NCI-H146 (cell line): ENCODE measurements around the gene FRZB.
A peak's percentile ranks its signal among the peaks of the same experiment; 100 is the strongest.
"Not testable (repeated sequence)": the region's sequence is repeated elsewhere in the genome, so short reads cannot be mapped to it uniquely, and the experiment has no call there.

Experiments
- DNase-seq: peaks from one replicate; lab custom pipeline; 2025; lab: John Stamatoyannopoulos, UW

Gene FRZB

DNA sequence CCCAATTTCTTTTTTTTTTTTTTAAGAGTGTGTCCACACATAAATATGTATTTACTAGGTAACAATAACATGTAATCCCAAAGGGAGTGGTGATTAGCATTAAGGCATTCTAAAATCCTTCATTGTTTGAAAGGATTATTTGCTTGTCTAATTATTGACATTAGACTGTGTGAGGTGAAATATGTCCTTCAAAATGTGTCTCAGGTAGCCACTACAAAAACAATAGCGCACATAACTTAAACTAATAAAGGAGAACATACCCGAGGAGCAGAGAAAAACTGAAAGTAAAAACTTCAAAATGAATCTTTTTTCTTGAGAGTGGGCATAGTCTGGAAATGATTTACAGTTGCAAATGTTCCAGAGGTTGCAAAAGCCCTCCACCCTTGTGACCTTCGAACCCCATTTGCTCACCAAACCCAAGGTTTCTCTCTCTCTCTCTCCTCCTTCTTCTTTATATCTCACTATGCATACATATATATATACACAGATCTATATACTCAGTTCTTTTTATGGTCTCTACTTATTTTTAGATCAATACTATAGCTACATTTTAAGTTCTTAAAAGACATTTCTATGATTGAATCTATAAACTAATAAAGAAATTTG lies 24.4 kb upstream of the FRZB start:
- DNase-seq, result no peak

GRCh38 chr2:182890305-182890704 lies 23.9 kb upstream of the FRZB start:
- DNase-seq, result no peak

DNA sequence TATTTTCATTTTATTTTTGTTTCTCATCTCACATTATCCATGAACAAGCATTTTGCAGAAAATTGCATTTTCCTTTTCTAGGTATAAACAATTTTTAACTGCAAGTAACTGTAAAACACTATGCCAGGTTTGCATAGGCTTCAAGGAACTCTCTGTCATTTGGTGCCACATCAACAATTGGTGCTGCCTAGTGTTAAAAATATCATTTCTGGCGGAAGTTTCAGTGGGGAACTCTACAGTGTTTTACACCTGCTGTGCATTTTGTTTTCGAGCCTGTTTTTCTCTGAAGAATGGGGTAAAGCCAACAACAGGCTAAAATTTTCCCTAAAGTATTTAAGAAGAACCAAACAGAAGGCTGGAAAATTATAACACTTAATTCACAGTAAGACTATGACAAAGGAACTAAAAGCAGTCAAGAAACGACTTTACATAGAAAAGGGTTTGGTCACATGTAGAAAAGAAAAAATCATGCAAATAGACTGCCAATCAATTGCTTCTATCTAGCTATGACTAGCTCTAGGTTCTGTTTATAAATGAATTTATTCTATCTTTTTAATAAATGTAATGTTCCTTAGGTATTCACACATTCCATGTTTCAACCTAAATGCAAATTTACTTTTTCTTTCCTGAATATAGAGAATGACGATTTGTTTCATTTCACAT lies 21.4 kb upstream of the FRZB start:
- no peak for DNase-seq

DNA sequence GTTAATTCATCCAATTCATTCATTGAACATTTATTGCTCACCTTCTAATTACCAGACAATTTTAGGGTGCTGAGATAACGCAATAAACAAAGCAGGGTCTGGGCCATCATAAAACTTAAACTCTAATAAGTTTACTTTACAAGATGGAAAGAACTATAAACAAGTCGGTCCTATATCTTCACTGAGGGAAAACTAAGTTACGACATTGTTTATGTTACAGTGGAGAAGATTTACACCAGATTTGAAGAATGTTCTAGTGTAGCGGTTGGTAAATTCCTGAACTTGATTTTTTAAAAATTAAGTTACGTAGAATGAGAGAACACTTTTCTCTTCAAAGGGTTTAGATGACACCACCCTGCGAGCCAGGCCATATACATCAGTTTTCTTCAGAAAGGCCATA lies 20.7 kb upstream of the FRZB start:
- DNase-seq, result no peak

GRCh38 chr2:182885771-182886170 lies 19.3 kb upstream of the FRZB start:
- DNase-seq, result no peak

GRCh38 chr2:182883451-182883850 lies 17.0 kb upstream of the FRZB start:
- no peak for DNase-seq

DNA sequence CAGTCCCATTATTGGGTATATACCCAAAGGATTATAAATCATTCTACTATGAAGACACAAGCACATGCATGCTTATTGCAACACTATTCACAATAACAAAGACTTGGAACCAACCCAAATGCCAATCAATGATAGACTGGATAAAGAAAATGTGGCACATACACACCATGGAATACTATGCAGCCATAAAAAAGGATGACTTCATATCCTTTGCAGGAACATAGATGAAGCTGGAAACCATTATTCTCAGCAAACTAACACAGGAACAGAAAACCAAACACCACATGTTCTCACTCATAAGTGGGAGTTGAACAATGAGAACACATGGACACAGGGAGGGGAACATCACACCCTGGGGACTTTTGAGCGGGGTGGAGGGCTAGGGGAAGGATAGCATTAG lies 13.7 kb upstream of the FRZB start:
- DNase-seq, result not testable (repeated sequence)

- not testable (repeated sequence) for DNase-seq
Measured at GRCh38 chr2:182876653-182877052, 10.2 kb upstream of the FRZB start.

- DNase-seq, result peak; percentile 45
Measured at GRCh38 chr2:182870227-182870626, 3.8 kb upstream of the FRZB start.

DNA sequence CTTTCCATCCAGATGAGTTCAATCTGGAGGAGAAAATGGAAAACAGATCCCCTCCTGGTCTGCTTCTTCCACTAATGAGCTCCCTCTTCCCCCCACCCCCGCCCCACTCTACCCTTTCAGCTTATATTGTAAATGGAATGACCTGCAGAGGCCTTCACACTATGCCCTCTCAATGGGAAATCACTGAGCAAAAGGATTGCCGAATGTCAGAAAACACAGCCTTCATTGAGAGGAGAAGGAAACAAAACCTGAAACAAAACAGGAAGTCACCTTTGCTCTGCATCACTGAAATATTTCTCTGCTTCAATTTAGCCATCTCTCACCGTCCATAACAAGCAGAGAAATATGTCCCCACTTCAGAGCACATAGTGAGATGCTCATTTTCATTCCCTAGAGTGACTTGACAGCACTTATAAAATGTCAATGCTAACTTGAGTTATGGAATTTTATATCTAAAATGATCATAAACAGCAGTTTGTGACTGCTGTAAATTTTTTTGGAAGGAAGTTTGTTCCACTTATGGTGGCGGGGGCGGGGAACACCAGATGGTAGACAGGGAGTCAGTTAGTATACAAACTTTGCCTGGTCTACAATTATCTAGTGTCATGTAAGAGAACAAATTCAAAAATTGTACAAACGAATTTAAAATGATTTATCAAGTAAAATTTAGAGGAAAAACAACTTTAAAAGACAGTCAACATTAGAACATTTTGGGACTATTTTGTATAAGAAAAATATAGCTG lies 1.8 kb upstream of the FRZB start:
- DNase-seq, result no peak

DNA sequence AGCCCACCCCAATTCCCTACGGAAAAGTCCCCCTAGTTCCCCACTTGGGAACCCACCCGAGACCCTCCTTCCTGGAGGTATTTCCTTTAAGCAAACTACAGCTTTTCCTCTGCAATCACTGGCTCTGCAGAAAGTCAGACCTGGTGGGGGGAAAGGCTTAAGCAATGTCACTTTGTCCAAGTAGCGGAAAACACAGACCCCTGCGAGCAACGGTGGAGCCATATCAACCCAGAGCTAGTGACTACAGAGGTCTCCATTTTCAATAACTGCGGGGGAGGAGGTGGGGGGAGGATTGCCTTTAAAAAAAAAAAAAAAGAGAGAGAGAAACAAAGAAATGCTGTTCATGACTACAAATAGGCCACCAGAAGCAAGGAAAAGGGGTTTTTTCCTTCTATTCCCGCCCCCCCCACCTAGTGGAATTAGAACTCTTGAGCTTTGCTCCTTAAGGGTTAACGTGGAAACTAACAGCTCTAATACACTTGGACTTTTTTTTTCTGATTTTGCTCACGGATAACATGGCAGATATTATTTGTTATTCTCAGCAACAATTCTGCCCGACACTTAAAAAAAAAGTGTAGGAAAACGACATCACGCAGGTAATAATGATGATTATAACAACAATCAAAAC lies 1.1 kb upstream of the FRZB start:
- peak; percentile 20 for DNase-seq

GRCh38 chr2:182866095-182866460 lies 359 bp downstream of the FRZB start:
- peak; percentile 49 for DNase-seq

DNA sequence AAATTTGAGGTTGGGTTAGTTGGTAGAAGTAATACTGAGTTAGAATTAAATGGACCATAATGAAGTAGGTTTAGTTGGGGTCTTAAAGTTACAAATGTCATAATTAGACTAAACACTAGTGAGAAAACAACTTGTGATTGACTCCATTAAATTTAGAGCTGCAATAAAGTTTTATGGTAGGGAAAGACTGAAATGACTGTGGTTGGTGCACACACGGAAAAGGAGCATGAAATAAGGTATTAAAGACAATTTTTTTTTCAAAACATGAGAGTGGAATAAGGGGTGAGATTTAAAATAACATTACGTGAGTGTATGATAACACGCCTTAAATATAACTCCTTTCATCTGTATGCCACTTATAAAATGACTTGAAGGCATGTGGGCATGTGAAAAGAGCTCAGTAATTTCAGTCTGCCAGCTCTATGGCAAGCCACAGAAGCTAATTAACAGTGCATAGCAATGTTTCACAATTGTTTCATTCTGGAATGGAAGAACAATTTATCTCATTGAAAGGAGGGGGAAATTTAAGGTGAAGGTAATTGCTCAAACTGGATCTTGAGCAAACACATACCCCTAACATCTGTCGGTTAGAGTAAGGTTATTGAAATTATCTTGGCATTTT lies 1.4 kb downstream of the FRZB start:
- no peak for DNase-seq

DNA sequence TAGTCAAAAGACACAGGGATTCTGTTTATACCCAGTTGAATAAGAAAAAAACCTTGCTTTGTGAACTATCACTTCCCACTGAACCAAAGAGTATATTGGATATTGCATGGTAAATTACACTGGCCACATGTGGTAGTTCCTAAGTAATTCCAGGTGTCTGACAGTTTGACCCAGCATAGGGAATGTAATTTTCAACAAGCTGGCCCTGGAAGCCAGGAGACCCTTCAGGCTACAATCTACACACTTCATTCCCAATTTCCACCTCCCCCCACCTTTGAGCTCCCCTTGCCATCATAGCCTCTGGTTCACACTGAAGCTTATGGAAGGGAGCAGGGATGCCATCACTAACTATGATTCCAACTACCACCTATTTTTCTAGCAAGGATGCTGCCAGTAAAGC lies 2.8 kb downstream of the FRZB start:
- no peak for DNase-seq

- DNase-seq, result no peak
Measured at GRCh38 chr2:182862091-182862490, 4.3 kb downstream of the FRZB start.

DNA sequence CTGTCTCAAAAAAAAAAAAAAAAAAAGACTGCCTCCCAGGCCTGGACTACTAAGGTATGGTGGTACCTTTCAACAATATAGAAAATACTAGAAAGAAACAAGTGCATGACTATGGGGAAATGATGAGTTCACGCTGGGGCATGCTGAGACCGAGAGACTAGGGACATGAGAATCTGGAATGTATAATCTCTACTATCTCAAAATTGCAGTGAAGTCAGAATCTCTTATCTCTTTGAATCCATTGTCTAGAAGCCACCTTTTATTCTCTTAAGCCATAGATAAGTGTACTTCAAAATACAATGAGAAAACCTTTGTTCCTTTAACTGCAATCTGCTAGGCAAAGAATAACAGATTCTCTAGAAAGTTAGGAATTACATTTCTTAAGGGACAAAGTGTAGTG lies 5.6 kb downstream of the FRZB start:
- no peak for DNase-seq

DNA sequence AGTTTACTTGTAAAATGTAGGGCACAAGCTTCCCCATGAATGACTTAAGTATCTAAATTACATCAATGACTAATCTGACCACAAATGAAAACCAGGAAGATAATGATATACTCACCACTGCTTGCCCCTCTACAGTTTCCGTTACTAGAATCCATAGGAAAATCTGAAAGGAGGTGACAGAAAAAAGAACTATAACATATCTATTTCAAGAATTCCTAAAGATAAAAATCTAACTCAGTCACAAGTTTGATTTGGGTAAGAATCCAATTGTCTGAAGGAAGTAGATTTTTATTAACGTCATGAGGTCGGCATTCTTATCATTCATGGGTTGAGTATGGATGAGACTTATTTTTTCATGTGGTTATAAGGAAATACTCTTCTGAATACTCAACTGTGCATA lies 7.8 kb downstream of the FRZB start:
- DNase-seq, result no peak

GRCh38 chr2:182855376-182855775 lies 11.1 kb downstream of the FRZB start:
- DNase-seq, result no peak

- no peak for DNase-seq
Measured at GRCh38 chr2:182854375-182855105, 11.9 kb downstream of the FRZB start.

DNA sequence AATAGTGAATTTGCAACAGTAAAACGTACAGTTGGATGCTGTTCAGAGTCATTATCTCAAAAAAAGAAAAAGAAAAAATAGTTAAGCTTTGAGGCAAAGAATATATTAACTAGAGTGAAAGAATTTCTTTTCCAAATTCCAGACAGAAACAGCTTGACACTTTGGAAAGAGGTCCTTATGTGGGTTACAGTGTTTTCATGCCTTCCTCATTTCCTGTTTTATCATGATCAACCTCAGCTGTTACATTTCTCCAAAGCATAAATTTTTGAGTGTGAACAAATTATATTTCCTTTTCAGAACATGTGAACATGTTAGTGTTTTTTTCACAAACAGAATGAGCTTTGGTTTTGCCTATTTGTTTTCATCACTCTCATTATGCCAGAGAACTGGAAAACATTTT lies 13.6 kb downstream of the FRZB start:
- DNase-seq, result no peak

DNA sequence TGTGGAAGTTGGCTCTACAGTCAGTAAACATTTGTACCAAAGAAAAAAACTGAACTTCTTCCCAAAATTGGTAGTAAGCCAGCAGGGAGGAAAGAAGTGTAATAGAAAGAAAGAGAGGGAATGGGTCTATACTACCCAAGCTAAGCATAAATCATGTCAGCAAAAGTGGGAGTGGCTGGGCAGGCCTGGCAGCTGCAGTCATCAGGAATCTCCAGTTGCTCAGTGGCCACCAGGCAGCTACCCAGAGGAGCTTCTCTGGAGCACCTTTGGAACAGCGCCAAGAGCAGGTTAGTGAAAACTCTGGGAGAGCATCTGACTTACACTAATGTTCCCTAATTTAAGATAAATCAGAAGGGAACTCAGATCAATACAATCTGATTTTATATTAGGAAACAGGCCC lies 14.3 kb downstream of the FRZB start:
- DNase-seq, result peak; percentile 4
